OCI-M2 (cell line): ENCODE data around the gene PDPR.
"Not testable (repeated sequence)": the region's sequence is repeated elsewhere in the genome, so short reads cannot be mapped to it uniquely, and the experiment has no call there.

ENCODE experiments used
- DNase-seq: peaks from one replicate; lab custom pipeline; 2025; ENCODE audit not compliant: unreplicated experiment; lab: John Stamatoyannopoulos, UW

PDPR gene

GRCh38 chr16:70160821-70161220 is 46.7 kb downstream of the PDPR start:
- no peak for DNase-seq

- no peak for DNase-seq
Observed at GRCh38 chr16:70161350-70161749, 47.2 kb downstream of the PDPR start.

GRCh38 chr16:70162041-70162451 is 47.9 kb downstream of the PDPR start:
- no peak for DNase-seq

- no peak for DNase-seq
Observed at GRCh38 chr16:70163596-70163995, 49.5 kb downstream of the PDPR start.

- not testable (repeated sequence) for DNase-seq
Observed at GRCh38 chr16:70166688-70167087, 52.6 kb downstream of the PDPR start.

GRCh38 chr16:70173212-70173837 is 59.2 kb downstream of the PDPR start, which contains the start of gene CLEC18C:
Gene CLEC18C (plus strand): TSS chr16:70173787. CDS start chr16:70174279, 492 bp downstream.
- DNase-seq = not testable (repeated sequence)

GRCh38 chr16:70173916-70174315 is 59.8 kb downstream of the PDPR start:
- not testable (repeated sequence) for DNase-seq

GRCh38 chr16:70174387-70174932 is 60.3 kb downstream of the PDPR start:
- DNase-seq = not testable (repeated sequence)

GRCh38 chr16:70187858-70188607 is 73.9 kb downstream of the PDPR start:
- not testable (repeated sequence) for DNase-seq

GRCh38 chr16:70188608-70188915 is 74.4 kb downstream of the PDPR start:
- not testable (repeated sequence) for DNase-seq

GRCh38 chr16:70190574-70190973 is 76.4 kb downstream of the PDPR start:
- not testable (repeated sequence) for DNase-seq

- DNase-seq = not testable (repeated sequence)
Observed at GRCh38 chr16:70196683-70197300, 82.7 kb downstream of the PDPR start.

- DNase-seq = not testable (repeated sequence)
Observed at GRCh38 chr16:70197611-70198010, 83.5 kb downstream of the PDPR start.

- DNase-seq = not testable (repeated sequence)
Observed at GRCh38 chr16:70198230-70198629, 84.1 kb downstream of the PDPR start.

- not testable (repeated sequence) for DNase-seq
Observed at GRCh38 chr16:70198666-70199065, 84.5 kb downstream of the PDPR start.

- DNase-seq = not testable (repeated sequence)
Observed at GRCh38 chr16:70199170-70199569, 85.0 kb downstream of the PDPR start.

GRCh38 chr16:70200063-70200462 is 85.9 kb downstream of the PDPR start:
- DNase-seq = not testable (repeated sequence)

GRCh38 chr16:70203508-70203907 is 89.4 kb downstream of the PDPR start:
- not testable (repeated sequence) for DNase-seq

- not testable (repeated sequence) for DNase-seq
Observed at GRCh38 chr16:70204010-70204409, 89.9 kb downstream of the PDPR start.

GRCh38 chr16:70204668-70205405 is 90.7 kb downstream of the PDPR start:
- not testable (repeated sequence) for DNase-seq

- not testable (repeated sequence) for DNase-seq
Observed at GRCh38 chr16:70206382-70206781, 92.2 kb downstream of the PDPR start.
